Activated CD4-positive, alpha-beta T cell treated with anti-CD3 and anti-CD28 coated beads, Interleukin-2, amount 10 ng/mL, durations not matched to agents 7 days and 5 days (primary cell): ENCODE results near the gene KCNS3. TPM values are rescaled to one million over a fixed set of nuclear protein-coding genes. Genes with fewer than 3 reads are reported as not detected.

Experiments
- CTCF ChIA-PET: fragments of 350-600 bp; sonication (Branson Sonifier 250); formaldehyde crosslinking; loops from one replicate; lab custom pipeline; 2021; ENCODE audit warnings: antibody characterized with exemption; lab: Charles Lee
- POLR2A ChIA-PET: fragments of 350-600 bp; sonication (Branson Sonifier 250); formaldehyde crosslinking; loops from one replicate; lab custom pipeline; 2021; ENCODE audit warnings: antibody characterized with exemption; lab: Charles Lee
- DNase-seq: peaks from one replicate; pipeline ENCODE4 v3.0.0-alpha.2; 2020
- H3K27ac Mint-ChIP-seq: one replicate; pipeline ENCODE4 v1.8.0; 2021; ENCODE audit warnings: mild to moderate bottlenecking, moderate library complexity, mixed read lengths
- H3K27me3 Mint-ChIP-seq: one replicate; pipeline ENCODE4 v1.8.0; 2021; ENCODE audit warnings: mixed read lengths
- H3K36me3 Mint-ChIP-seq: one replicate; pipeline ENCODE4 v1.8.0; 2021; ENCODE audit warnings: low read depth, mixed read lengths
- H3K4me1 Mint-ChIP-seq: one replicate; pipeline ENCODE4 v1.8.0; 2021; ENCODE audit warnings: mixed read lengths
- H3K4me3 Mint-ChIP-seq: one replicate; pipeline ENCODE4 v1.8.0; 2021; ENCODE audit warnings: mild to moderate bottlenecking, moderate library complexity, mixed read lengths
- H3K9me3 Mint-ChIP-seq: one replicate; pipeline ENCODE4 v1.8.0; 2021; ENCODE audit warnings: mixed read lengths
- total RNA-seq, 2 experiments: library from RNA; stranded (reverse); gene quantifications; one replicate each; pipeline ENCODE4 v1.2.3, GENCODE V29; 2021

The KCNS3 gene
- total RNA-seq, 2 experiments from 2014 or later: not detected

GRCh38 chr2:17857021-17857420, 21.4 kb upstream of the KCNS3 start:
- peaks cover 24% of the 10 kb centered on the region for H3K27me3 Mint-ChIP-seq
- CTCF ChIA-PET: interaction anchor here (1.1 kb wide), 1 partner anchor 10 kb away, joined by 3 read pairs; no protein-coding TSS in a partner anchor
- H3K27ac Mint-ChIP-seq: no peak overlapping the region
- H3K9me3 Mint-ChIP-seq: no peaks in the 10 kb centered on the region
- no peak for DNase-seq
- H3K4me1 Mint-ChIP-seq: no peaks in the 10 kb centered on the region
- POLR2A ChIA-PET: no interaction called here
- H3K4me3 Mint-ChIP-seq: no peak overlapping the region
- no peaks in the 10 kb centered on the region for H3K36me3 Mint-ChIP-seq

GRCh38 chr2:17858064-17858463, 20.4 kb upstream of the KCNS3 start:
- H3K36me3 Mint-ChIP-seq: no peaks in the 10 kb centered on the region
- ChIA-PET POLR2A (no interaction called here), CTCF (no interaction called here)
- peaks cover 24% of the 10 kb centered on the region for H3K27me3 Mint-ChIP-seq
- no peak overlapping the region for H3K27ac Mint-ChIP-seq
- no peaks in the 10 kb centered on the region for H3K9me3 Mint-ChIP-seq
- DNase-seq: no peak
- H3K4me3 Mint-ChIP-seq: no peak overlapping the region
- no peaks in the 10 kb centered on the region for H3K4me1 Mint-ChIP-seq

- Mint-ChIP-seq H3K36me3 (no peaks in the 10 kb centered on the region), H3K27ac (no peak overlapping the region), H3K27me3 (peaks cover 10% of the 10 kb centered on the region), H3K4me1 (no peaks in the 10 kb centered on the region), H3K9me3 (no peaks in the 10 kb centered on the region), H3K4me3 (no peak overlapping the region)
- DNase-seq: no peak
- ChIA-PET CTCF (no interaction called here), POLR2A (no interaction called here)
Measured at GRCh38 chr2:17863539-17863938, 14.9 kb upstream of the KCNS3 start.

- no peak for DNase-seq
- POLR2A ChIA-PET: no interaction called here
- Mint-ChIP-seq H3K27ac (no peak overlapping the region), H3K27me3 (peaks cover 6% of the 10 kb centered on the region), H3K9me3 (no peaks in the 10 kb centered on the region), H3K4me3 (no peak overlapping the region), H3K36me3 (no peaks in the 10 kb centered on the region), H3K4me1 (no peaks in the 10 kb centered on the region)
- CTCF ChIA-PET: no interaction called here
Measured at GRCh38 chr2:17864676-17865075, 13.8 kb upstream of the KCNS3 start.

- no peak overlapping the region for H3K4me3 Mint-ChIP-seq
- no peaks in the 10 kb centered on the region for H3K9me3 Mint-ChIP-seq
- peaks cover 2% of the 10 kb centered on the region for H3K27me3 Mint-ChIP-seq
- H3K4me1 Mint-ChIP-seq: no peaks in the 10 kb centered on the region
- POLR2A ChIA-PET: no interaction called here
- DNase-seq: no peak
- H3K27ac Mint-ChIP-seq: no peak overlapping the region
- CTCF ChIA-PET: interaction anchor here (0.8 to 0.9 kb wide), 2 partner anchors 10 to 21 kb away, joined by 3 read pairs; no protein-coding TSS in a partner anchor
- no peaks in the 10 kb centered on the region for H3K36me3 Mint-ChIP-seq
Measured at GRCh38 chr2:17867133-17867532, 11.3 kb upstream of the KCNS3 start.

- H3K9me3 Mint-ChIP-seq: no peaks in the 10 kb centered on the region
- H3K4me3 Mint-ChIP-seq: no peak overlapping the region
- no peaks in the 10 kb centered on the region for H3K36me3 Mint-ChIP-seq
- POLR2A ChIA-PET: no interaction called here
- CTCF ChIA-PET: no interaction called here
- DNase-seq: no peak
- no peaks in the 10 kb centered on the region for H3K4me1 Mint-ChIP-seq
- H3K27me3 Mint-ChIP-seq: peaks cover 6% of the 10 kb centered on the region
- no peak overlapping the region for H3K27ac Mint-ChIP-seq
Measured at GRCh38 chr2:17869128-17869527, 9.3 kb upstream of the KCNS3 start.

- H3K9me3 Mint-ChIP-seq: no peaks in the 10 kb centered on the region
- ChIA-PET POLR2A (no interaction called here), CTCF (no interaction called here)
- H3K4me3 Mint-ChIP-seq: no peak overlapping the region
- no peaks in the 10 kb centered on the region for H3K4me1 Mint-ChIP-seq
- H3K27me3 Mint-ChIP-seq: peaks cover 22% of the 10 kb centered on the region
- H3K27ac Mint-ChIP-seq: no peak overlapping the region
- no peak for DNase-seq
- no peaks in the 10 kb centered on the region for H3K36me3 Mint-ChIP-seq
Measured at GRCh38 chr2:17871639-17872038, 6.8 kb upstream of the KCNS3 start.

GRCh38 chr2:17873021-17873420, 5.4 kb upstream of the KCNS3 start:
- H3K4me3 Mint-ChIP-seq: no peak overlapping the region
- H3K27ac Mint-ChIP-seq: no peak overlapping the region
- peaks cover 36% of the 10 kb centered on the region for H3K27me3 Mint-ChIP-seq
- ChIA-PET CTCF (no interaction called here), POLR2A (no interaction called here)
- H3K4me1 Mint-ChIP-seq: peaks cover 3% of the 10 kb centered on the region
- H3K36me3 Mint-ChIP-seq: no peaks in the 10 kb centered on the region
- H3K9me3 Mint-ChIP-seq: no peaks in the 10 kb centered on the region
- DNase-seq: no peak

- ChIA-PET CTCF (no interaction called here), POLR2A (no interaction called here)
- peaks cover 10% of the 10 kb centered on the region for H3K4me1 Mint-ChIP-seq
- H3K9me3 Mint-ChIP-seq: no peaks in the 10 kb centered on the region
- H3K27me3 Mint-ChIP-seq: peaks cover 60% of the 10 kb centered on the region
- H3K4me3 Mint-ChIP-seq: no peak overlapping the region
- H3K27ac Mint-ChIP-seq: no peak overlapping the region
- H3K36me3 Mint-ChIP-seq: no peaks in the 10 kb centered on the region
- DNase-seq: no peak
Measured at GRCh38 chr2:17876590-17876989, 1.9 kb upstream of the KCNS3 start.

GRCh38 chr2:17877811-17878280, 621 bp upstream of the KCNS3 start:
- H3K4me3 Mint-ChIP-seq: peak overlapping the region; percentile 61
- H3K4me1 Mint-ChIP-seq: peaks cover 10% of the 10 kb centered on the region
- DNase-seq: no peak
- POLR2A ChIA-PET: no interaction called here
- no peak overlapping the region for H3K27ac Mint-ChIP-seq
- no peaks in the 10 kb centered on the region for H3K9me3 Mint-ChIP-seq
- no peaks in the 10 kb centered on the region for H3K36me3 Mint-ChIP-seq
- peaks cover 70% of the 10 kb centered on the region for H3K27me3 Mint-ChIP-seq
- CTCF ChIA-PET: no interaction called here

- ChIA-PET POLR2A (no interaction called here), CTCF (interaction anchor here (1.0 kb wide), 1 partner anchor 12 kb away, joined by 4 read pairs; no protein-coding TSS in a partner anchor)
- H3K36me3 Mint-ChIP-seq: no peaks in the 10 kb centered on the region
Measured at GRCh38 chr2:17879137-17879912, 858 bp downstream of the KCNS3 start.

GRCh38 chr2:17879913-17880274, 1.4 kb downstream of the KCNS3 start:
- ChIA-PET CTCF (interaction anchor here (1.0 kb wide), 1 partner anchor 12 kb away, joined by 4 read pairs; no protein-coding TSS in a partner anchor), POLR2A (no interaction called here)
- no peak overlapping the region for H3K27ac Mint-ChIP-seq
- peaks cover 65% of the 10 kb centered on the region for H3K27me3 Mint-ChIP-seq
- H3K4me3 Mint-ChIP-seq: no peak overlapping the region
- H3K4me1 Mint-ChIP-seq: peaks cover 10% of the 10 kb centered on the region
- H3K36me3 Mint-ChIP-seq: no peaks in the 10 kb centered on the region
- no peaks in the 10 kb centered on the region for H3K9me3 Mint-ChIP-seq
- no peak for DNase-seq

More at GRCh38 chr2:17879137-17879912, 858 bp downstream of the KCNS3 start:
- DNase-seq: no peak
- Mint-ChIP-seq H3K4me1 (peaks cover 10% of the 10 kb centered on the region), H3K27ac (no peak overlapping the region), H3K4me3 (peak overlapping the region; percentile 57), H3K27me3 (peaks cover 65% of the 10 kb centered on the region), H3K9me3 (no peaks in the 10 kb centered on the region)

- POLR2A ChIA-PET: no interaction called here
- peaks cover 5% of the 10 kb centered on the region for H3K27me3 Mint-ChIP-seq
- H3K36me3 Mint-ChIP-seq: no peaks in the 10 kb centered on the region
Measured at GRCh38 chr2:17892770-17893534, 14.5 kb downstream of the KCNS3 start.

More at GRCh38 chr2:17892770-17893534, 14.5 kb downstream of the KCNS3 start:
- no peak overlapping the region for H3K27ac Mint-ChIP-seq
- CTCF ChIA-PET: no interaction called here
- H3K4me3 Mint-ChIP-seq: no peak overlapping the region
- no peak for DNase-seq
- peaks cover 4% of the 10 kb centered on the region for H3K9me3 Mint-ChIP-seq
- no peaks in the 10 kb centered on the region for H3K4me1 Mint-ChIP-seq
